Progenitor cell of endocrine pancreas (in vitro differentiated cells): ENCODE data around the gene CD27. TPM values are rescaled to one million over a fixed set of nuclear protein-coding genes. Genes with fewer than 3 reads are reported as not detected.
A peak's percentile ranks its signal among the peaks of the same experiment; 100 is the strongest.
"Not testable (repeated sequence)": the region's sequence is repeated elsewhere in the genome, so short reads cannot be mapped to it uniquely, and the experiment has no call there.

Experiments
- DNase-seq: peaks from one replicate; pipeline ENCODE4 v3.0.0; 2021; ENCODE audit warnings: low spot score; ENCODE audit not compliant: unreplicated experiment
- H3K27ac Mint-ChIP-seq: 2 replicates; pipeline ENCODE4 v1.8.0; 2021; ENCODE audit warnings: mild to moderate bottlenecking, moderate library complexity, mixed read lengths
- H3K27me3 Mint-ChIP-seq: 2 replicates; pipeline ENCODE4 v1.8.0; 2021; ENCODE audit warnings: mixed read lengths
- H3K36me3 Mint-ChIP-seq: 2 replicates; pipeline ENCODE4 v1.8.0; 2022; ENCODE audit warnings: mixed read lengths; ENCODE audit not compliant: insufficient read depth
- H3K4me1 Mint-ChIP-seq: 2 replicates; pipeline ENCODE4 v1.8.0; 2021; ENCODE audit warnings: low read depth, mixed read lengths
- H3K4me3 Mint-ChIP-seq: 2 replicates; pipeline ENCODE4 v1.8.0; 2021; ENCODE audit warnings: low read depth, mild to moderate bottlenecking, moderate library complexity, mixed read lengths
- H3K9me3 Mint-ChIP-seq: 2 replicates; pipeline ENCODE4 v1.8.0; 2021; ENCODE audit warnings: low read depth, mixed read lengths
- total RNA-seq: library from RNA; stranded (reverse); gene quantifications from 2 replicates; pipeline ENCODE4 v1.2.1, GENCODE V29; 2021
- TF ChIP-seq, protein P1 (sequence below): fragments of 200-600 bp; sonication (generic); IDR thresholded peaks from one replicate; pipeline ENCODE4 v1.5.0; 2021; ENCODE audit warnings: antibody characterized with exemption, mild to moderate bottlenecking; ENCODE audit not compliant: unreplicated experiment

Gene CD27
- total RNA-seq, 1 donor from 2014 or later: not detected

DNA sequence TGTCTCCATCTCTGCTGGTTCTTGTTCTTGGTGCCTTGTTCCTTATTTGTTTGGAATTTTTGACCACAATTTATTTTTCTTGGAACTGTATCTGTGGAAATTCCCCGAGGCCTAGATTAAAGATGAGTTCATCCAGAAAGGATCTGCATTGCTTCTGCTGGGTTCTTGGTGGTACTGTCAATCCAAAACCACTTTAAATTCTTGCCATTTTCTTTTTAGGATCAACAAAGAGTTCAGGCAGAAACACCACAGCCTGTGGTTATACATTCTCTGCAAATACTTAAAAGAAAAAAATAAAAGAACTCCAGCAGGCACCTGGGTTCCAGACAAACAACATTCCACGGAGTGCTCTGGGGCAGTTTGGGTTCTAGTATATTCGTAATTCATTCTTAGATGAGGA is 31.7 kb downstream of the CD27 start:
- Mint-ChIP-seq H3K4me1 (peaks cover 5% of the 10 kb centered on the region), H3K27ac (no peak overlapping the region), H3K27me3 (peaks cover 24% of the 10 kb centered on the region), H3K9me3 (peaks cover 4% of the 10 kb centered on the region), H3K36me3 (peaks cover 2% of the 10 kb centered on the region), H3K4me3 (no peak overlapping the region)
- no peak for DNase-seq
- TF ChIP-seq, protein P1, sequence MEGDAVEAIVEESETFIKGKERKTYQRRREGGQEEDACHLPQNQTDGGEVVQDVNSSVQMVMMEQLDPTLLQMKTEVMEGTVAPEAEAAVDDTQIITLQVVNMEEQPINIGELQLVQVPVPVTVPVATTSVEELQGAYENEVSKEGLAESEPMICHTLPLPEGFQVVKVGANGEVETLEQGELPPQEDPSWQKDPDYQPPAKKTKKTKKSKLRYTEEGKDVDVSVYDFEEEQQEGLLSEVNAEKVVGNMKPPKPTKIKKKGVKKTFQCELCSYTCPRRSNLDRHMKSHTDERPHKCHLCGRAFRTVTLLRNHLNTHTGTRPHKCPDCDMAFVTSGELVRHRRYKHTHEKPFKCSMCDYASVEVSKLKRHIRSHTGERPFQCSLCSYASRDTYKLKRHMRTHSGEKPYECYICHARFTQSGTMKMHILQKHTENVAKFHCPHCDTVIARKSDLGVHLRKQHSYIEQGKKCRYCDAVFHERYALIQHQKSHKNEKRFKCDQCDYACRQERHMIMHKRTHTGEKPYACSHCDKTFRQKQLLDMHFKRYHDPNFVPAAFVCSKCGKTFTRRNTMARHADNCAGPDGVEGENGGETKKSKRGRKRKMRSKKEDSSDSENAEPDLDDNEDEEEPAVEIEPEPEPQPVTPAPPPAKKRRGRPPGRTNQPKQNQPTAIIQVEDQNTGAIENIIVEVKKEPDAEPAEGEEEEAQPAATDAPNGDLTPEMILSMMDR: no peak

DNA sequence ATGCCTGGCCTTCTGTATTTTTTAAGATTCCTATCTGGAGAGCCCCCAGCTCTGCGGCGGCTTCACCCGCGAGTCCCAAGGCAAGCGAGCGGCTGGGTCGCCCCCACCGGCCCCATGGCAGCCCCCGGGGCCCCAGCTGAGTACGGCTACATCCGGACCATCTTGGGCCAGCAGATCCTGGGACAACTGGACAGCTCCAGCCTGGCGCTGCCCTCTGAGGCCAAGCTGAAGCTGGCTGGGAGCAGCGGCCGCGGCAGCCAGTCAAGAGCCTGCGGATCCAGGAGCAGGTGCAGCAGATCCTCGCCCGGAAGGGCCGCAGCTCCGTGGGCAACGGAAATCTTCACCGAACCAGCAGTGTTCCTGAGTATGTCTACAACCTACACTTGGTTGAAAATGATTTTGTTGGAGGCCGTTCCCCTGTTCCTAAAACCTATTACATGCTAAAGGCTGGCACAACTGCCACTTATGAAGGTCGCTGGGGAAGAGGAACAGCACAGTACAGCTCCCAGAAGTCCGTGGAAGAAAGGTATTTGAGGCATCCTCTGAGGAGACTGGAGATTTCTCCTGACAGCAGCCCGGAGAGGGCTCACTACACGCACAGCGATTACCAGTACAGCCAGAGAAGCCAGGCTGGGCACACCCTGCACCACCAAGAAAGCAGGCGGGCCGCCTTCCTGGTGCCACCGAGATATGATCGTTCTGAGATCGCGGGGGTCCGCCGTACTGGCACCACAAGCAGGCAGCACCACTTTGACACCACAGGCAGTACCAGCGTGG is 33.0 kb downstream of the CD27 start:
- H3K4me3 Mint-ChIP-seq, H3K27ac Mint-ChIP-seq, H3K36me3 Mint-ChIP-seq, H3K4me1 Mint-ChIP-seq, DNase-seq, H3K9me3 Mint-ChIP-seq: not testable (repeated sequence)
- peaks cover 19% of the 10 kb centered on the region for H3K27me3 Mint-ChIP-seq

DNA sequence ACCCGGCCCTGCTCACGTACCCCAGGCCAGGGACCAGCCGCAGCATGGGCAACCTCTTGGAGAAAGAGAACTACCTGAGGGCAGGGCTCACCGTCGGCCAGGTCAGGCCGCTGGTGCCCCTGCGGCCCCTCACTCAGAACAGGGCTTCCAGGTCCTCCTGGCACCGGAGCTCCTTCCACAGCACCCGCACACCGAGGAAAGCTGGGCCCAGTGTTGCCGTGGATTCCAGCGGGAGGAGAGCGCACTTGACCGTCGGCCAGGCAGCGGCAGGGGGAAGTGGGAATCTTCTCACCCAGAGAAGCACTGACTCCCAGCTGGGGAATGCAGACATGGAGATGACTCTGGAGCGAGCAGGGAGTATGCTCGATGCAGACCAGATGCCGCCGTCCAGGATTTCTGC is 33.7 kb downstream of the CD27 start:
- H3K27me3 Mint-ChIP-seq: peaks cover 19% of the 10 kb centered on the region
- peak overlapping the region; percentile 74 for H3K27ac Mint-ChIP-seq
- peaks cover 5% of the 10 kb centered on the region for H3K4me1 Mint-ChIP-seq
- H3K4me3 Mint-ChIP-seq: no peak overlapping the region
- TF ChIP-seq, protein P1: no peak
- no peak for DNase-seq
- H3K36me3 Mint-ChIP-seq: peaks cover 2% of the 10 kb centered on the region
- peaks cover 4% of the 10 kb centered on the region for H3K9me3 Mint-ChIP-seq

DNA sequence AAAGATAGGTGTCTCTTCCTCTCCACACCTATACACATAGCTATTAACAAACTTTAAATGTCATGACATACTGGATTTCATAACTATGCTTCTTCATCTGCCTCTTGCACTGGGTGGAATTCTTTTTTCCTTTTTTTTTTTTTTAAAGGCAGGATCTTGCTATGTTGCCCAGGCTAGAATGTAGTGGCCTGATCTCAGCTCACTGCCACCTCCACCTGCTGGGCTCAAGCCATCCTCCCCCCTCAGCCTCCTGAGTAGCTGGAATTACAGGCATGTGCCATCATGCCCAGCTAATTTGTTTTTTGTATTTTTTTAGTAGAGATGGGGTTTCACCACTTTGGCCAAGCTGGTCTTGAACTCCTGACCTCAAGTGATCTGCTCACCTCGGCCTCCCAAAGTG is 43.5 kb downstream of the CD27 start:
- peaks cover 6% of the 10 kb centered on the region for H3K4me1 Mint-ChIP-seq
- no peaks in the 10 kb centered on the region for H3K9me3 Mint-ChIP-seq
- TF ChIP-seq, protein P1: no peak
- no peak overlapping the region for H3K4me3 Mint-ChIP-seq
- H3K36me3 Mint-ChIP-seq: peaks cover 2% of the 10 kb centered on the region
- H3K27ac Mint-ChIP-seq: no peak overlapping the region
- peaks cover 3% of the 10 kb centered on the region for H3K27me3 Mint-ChIP-seq
- DNase-seq: no peak

DNA sequence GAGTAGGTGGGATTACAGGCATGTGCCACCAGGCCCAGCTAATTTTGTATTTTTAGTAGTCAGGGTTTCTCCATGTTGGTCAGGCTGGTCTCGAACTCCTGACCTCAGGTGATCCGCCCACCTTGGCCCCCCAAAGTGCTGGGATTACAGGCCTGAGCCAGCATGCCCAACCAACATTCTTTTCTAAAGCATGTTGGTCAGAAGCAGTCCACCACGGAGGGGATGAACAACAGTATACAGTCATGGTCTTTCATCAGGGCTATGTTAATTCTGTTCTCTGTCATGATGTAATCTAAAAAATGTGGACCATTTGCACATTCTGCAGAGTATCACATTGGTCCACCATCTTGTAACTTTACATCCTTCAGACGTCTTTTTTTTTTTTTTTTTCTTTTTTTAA is 44.7 kb downstream of the CD27 start:
- peaks cover 8% of the 10 kb centered on the region for H3K4me1 Mint-ChIP-seq
- TF ChIP-seq, protein P1: no peak
- H3K4me3 Mint-ChIP-seq: no peak overlapping the region
- no peaks in the 10 kb centered on the region for H3K9me3 Mint-ChIP-seq
- H3K27me3 Mint-ChIP-seq: peaks cover 3% of the 10 kb centered on the region
- no peak for DNase-seq
- H3K27ac Mint-ChIP-seq: no peak overlapping the region
- H3K36me3 Mint-ChIP-seq: peaks cover 2% of the 10 kb centered on the region

DNA sequence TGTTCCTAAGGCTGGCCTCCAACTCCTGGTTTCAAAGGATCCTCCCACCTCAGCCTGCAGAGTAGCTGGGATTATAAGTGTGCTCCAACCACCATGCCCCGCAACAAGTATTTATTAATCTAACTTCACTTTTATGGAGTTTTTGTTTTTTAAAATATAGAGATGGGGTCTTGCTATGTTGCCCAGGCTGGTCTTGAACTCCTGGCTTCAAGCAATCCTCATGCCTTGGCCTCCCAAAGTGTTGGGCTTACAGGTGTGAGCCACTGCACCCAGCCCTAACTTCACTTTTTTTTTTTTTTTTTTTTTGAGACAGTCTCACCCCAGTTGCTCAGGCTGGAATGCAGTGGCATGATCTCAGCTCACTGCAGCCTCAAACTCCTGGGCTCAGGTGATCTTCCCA is 45.9 kb downstream of the CD27 start:
- H3K36me3 Mint-ChIP-seq, H3K4me3 Mint-ChIP-seq, H3K27me3 Mint-ChIP-seq, H3K27ac Mint-ChIP-seq, DNase-seq, H3K9me3 Mint-ChIP-seq: not testable (repeated sequence)
- H3K4me1 Mint-ChIP-seq: peaks cover 20% of the 10 kb centered on the region
